Endothelial cell of umbilical vein (primary cell): ENCODE results near the gene DYNC2H1. TPM values are rescaled to one million over a fixed set of nuclear protein-coding genes. Genes with fewer than 3 reads are reported as not detected.

Experiments used
- BruUV-seq: library from RNA; stranded (reverse); fragments of 400-500 nt; replicated peaks from 2 replicates; lab custom pipeline; 2021; lab: Mats Ljungman, UMichigan
- CTCF ChIA-PET: fragments of 300-600, 350-600 bp; sonication (Branson Sonifier 250); formaldehyde crosslinking; loops from one replicate; lab custom pipeline; 2021; ENCODE audit warnings: antibody characterized with exemption, inconsistent platforms; lab: Charles Lee
- POLR2A ChIA-PET: fragments of 300-600, 350-600 bp; sonication (Branson Sonifier 250); formaldehyde crosslinking; loops from one replicate; lab custom pipeline; 2021; ENCODE audit warnings: antibody characterized with exemption, inconsistent platforms; lab: Charles Lee
- DNase-seq: peaks from one replicate; pipeline ENCODE4 v3.0.0-alpha.2; 2011; ENCODE audit warnings: low read depth, low spot score
- FAIRE-seq: peaks from 2 replicates; lab custom pipeline; 2011; peaks lifted over from hg19 to GRCh38; lab: Jason Lieb, UNC
- H2AFZ ChIP-seq: 2 replicates; pipeline ENCODE4 v1.6.0; 2012; ENCODE audit warnings: low read depth, low read length, control low read depth, inconsistent platforms
- H3K27ac ChIP-seq: 2 replicates; pipeline ENCODE4 v1.5.1; 2011; ENCODE audit warnings: low read depth, mild to moderate bottlenecking, control low read depth, low read length, moderate library complexity; ENCODE audit not compliant: insufficient read depth
- H3K27me3 ChIP-seq, 2 experiments: 2 replicates each; pipeline versions ENCODE4 v1.6.0 to v1.6.1; 2011; ENCODE audit warnings: low read length in 2 of 2, mixed read lengths in 1 of 2; ENCODE audit not compliant: control insufficient read depth in 2 of 2, insufficient read depth in 2 of 2
- H3K36me3 ChIP-seq, 2 experiments: 2 replicates in 1 of 2; 3 replicates in 1 of 2; pipeline ENCODE4 v1.5.1; 2011; ENCODE audit warnings: low read length in 2 of 2, mild to moderate bottlenecking in 1 of 2, moderate library complexity in 1 of 2; ENCODE audit not compliant: control insufficient read depth in 2 of 2, insufficient read depth in 2 of 2; ENCODE audit errors: extremely low read depth in 1 of 2
- H3K4me1 ChIP-seq: 3 replicates; pipeline ENCODE4 v1.5.1; 2011; ENCODE audit warnings: mild to moderate bottlenecking, low read length; ENCODE audit not compliant: control insufficient read depth, insufficient read depth; ENCODE audit errors: extremely low read depth
- H3K4me2 ChIP-seq: 2 replicates; pipeline ENCODE4 v1.6.1; 2011; ENCODE audit warnings: low read length, control low read depth, mixed read lengths; ENCODE audit not compliant: insufficient read depth
- H3K4me3 ChIP-seq, 3 experiments: fragments of 200-600 bp in 1 of 3; sonication (generic), shearing (Covaris generic) in 1 of 3; replicated peaks in 1 of 3; 2 replicates each; pipeline ENCODE4 v1.5.1; 2011 to 2016; ENCODE audit warnings: control low read depth in 3 of 3, low read length in 3 of 3, mild to moderate bottlenecking in 2 of 3, inconsistent platforms in 1 of 3, low read depth in 1 of 3, moderate library complexity in 1 of 3; ENCODE audit not compliant: insufficient read depth in 1 of 3
- H3K79me2 ChIP-seq: 2 replicates; pipeline ENCODE4 v1.6.0; 2012; ENCODE audit warnings: low read length, inconsistent platforms; ENCODE audit not compliant: control insufficient read depth, insufficient read depth
- H3K9ac ChIP-seq: replicated peaks from 2 replicates; pipeline ENCODE3; 2011; ENCODE audit warnings: low read length, control low read depth; ENCODE audit not compliant: insufficient read depth; ENCODE audit errors: extremely low read depth
- H3K9me1 ChIP-seq: replicated peaks from 3 replicates; pipeline ENCODE4 v1.6.0; 2011; ENCODE audit warnings: mild to moderate bottlenecking, low read length; ENCODE audit not compliant: control insufficient read depth, insufficient read depth; ENCODE audit errors: extremely low read depth
- H3K9me3 ChIP-seq: replicated peaks from 2 replicates; pipeline ENCODE4 v1.5.1; 2012; ENCODE audit warnings: low read length, inconsistent platforms; ENCODE audit not compliant: control insufficient read depth, insufficient read depth
- H4K20me1 ChIP-seq: replicated peaks from 2 replicates; pipeline ENCODE3; 2011; ENCODE audit warnings: mild to moderate bottlenecking, low read length; ENCODE audit not compliant: control insufficient read depth, insufficient read depth; ENCODE audit errors: extremely low read depth
- EZH2 ChIP-seq: IDR thresholded peaks from 2 replicates; pipeline ENCODE4 v1.6.1; 2012; ENCODE audit warnings: borderline replicate concordance, low read depth, mild to moderate bottlenecking, moderate library complexity, low read length, inconsistent platforms; ENCODE audit not compliant: severe bottlenecking
- FOS ChIP-seq: IDR thresholded peaks from 2 replicates; pipeline ENCODE4 v1.6.1; 2011; ENCODE audit warnings: mild to moderate bottlenecking, low read length, moderate library complexity, borderline replicate concordance; ENCODE audit not compliant: insufficient read depth
- GATA2 ChIP-seq: IDR thresholded peaks from 2 replicates; pipeline ENCODE4 v1.7.0; 2011; ENCODE audit warnings: low read depth, mild to moderate bottlenecking, moderate library complexity, mixed read lengths, low read length; ENCODE audit not compliant: insufficient read length, insufficient read depth
- JUN ChIP-seq: IDR thresholded peaks from 2 replicates; pipeline ENCODE4 v1.6.1; 2011; ENCODE audit warnings: borderline replicate concordance, low read depth; ENCODE audit not compliant: insufficient read length, insufficient read depth
- MYC ChIP-seq: IDR thresholded peaks from one replicate; pipeline ENCODE4 v1.6.1; 2011; ENCODE audit warnings: mild to moderate bottlenecking, low read depth, low read length
- POLR2A ChIP-seq: IDR thresholded peaks from 2 replicates; pipeline ENCODE4 v1.6.1; 2012; ENCODE audit warnings: low read depth, mild to moderate bottlenecking, control low read depth, low read length
- POLR2AphosphoS5 ChIP-seq: IDR thresholded peaks from 2 replicates; pipeline ENCODE4 v1.6.1; 2012; ENCODE audit warnings: low read depth, mild to moderate bottlenecking, control low read depth, low read length, moderate library complexity; ENCODE audit not compliant: insufficient read depth
- dilution Hi-C: fragments of 300-500 bp; cut with MboI; formaldehyde crosslinking; loops from one replicate; pipeline ENCODE4 v1.15.0; 2019; ENCODE audit warnings: low sequenced_read_pairs; ENCODE audit not compliant: extremely low pct_ligation_motif_present
- intact Hi-C: fragments of 100-400 bp; cut with micrococcal nuclease; formaldehyde crosslinking; loops from one replicate; pipeline ENCODE4 v1.10.0; 2022
- polyA plus RNA-seq, 4 experiments: library from polyadenylated mRNA; depleted of rRNA in 3 of 4; stranded (reverse) in 3 of 4; unstranded in 1 of 4; fragments of >200 nt; gene quantifications; 2 replicates each; pipeline versions ENCODE4 v1.2.1 to v1.2.3, GENCODE V29; 2011 to 2012; ENCODE audit warnings: missing spikeins in 1 of 4
- total RNA-seq: library from RNA; stranded (reverse); gene quantifications from 2 replicates; pipeline ENCODE4 v1.2.3, GENCODE V29; 2021
- TF ChIP-seq, protein P1 (sequence below), 2 donors: IDR thresholded peaks; 1 replicate in 1 of 2; 2 replicates in 1 of 2; pipeline ENCODE4 v1.5.1; 2011; ENCODE audit warnings: low read length in 2 of 2, mild to moderate bottlenecking in 2 of 2, moderate library complexity in 2 of 2, control low read depth in 1 of 2, inconsistent platforms in 1 of 2, low read depth in 1 of 2; ENCODE audit not compliant: insufficient read depth in 1 of 2; ENCODE audit errors: extremely low read depth in 1 of 2
- TF ChIP-seq, protein P2 (sequence below): IDR thresholded peaks from 2 replicates; pipeline ENCODE4 v1.6.1; 2011; ENCODE audit not compliant: insufficient read depth, insufficient read length

Gene DYNC2H1
- total and polyA plus RNA-seq, 2 donors (not counting 3 experiments of a cell fraction or from before 2014, with no cell fraction given), result 1.9 to 4.2 TPM

DNA sequence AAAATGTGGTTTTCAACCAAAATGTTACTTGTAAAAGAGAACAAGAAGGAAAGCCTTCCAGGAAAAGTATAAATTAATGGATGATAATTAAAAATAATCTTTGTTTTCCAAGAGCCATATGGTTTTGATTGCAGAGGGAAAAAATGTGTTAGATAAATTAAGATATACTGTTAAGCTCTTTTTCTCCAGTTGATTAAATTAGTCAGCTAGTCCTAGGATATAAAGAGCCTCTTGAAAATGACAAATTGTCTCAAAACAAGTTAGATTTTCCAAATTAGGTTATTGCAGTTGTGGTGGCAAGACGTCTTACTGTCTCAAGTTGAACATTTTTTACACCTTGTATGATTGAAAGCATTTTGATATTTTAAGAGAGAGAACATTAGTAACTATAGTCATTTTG lies 110.9 kb downstream of the DYNC2H1 start:
- H3K79me2 ChIP-seq, result no peaks in the 10 kb centered on the region
- H3K4me1 ChIP-seq, result no peaks in the 10 kb centered on the region
- intact Hi-C loops (no loop called here), dilution Hi-C loops (no loop called here)
- TF ChIP-seq JUN (no peak), GATA2 (no peak), POLR2A (no peak), POLR2AphosphoS5 (no peak), MYC (no peak), FOS (no peak), EZH2 (no peak)
- TF ChIP-seq, protein P1, sequence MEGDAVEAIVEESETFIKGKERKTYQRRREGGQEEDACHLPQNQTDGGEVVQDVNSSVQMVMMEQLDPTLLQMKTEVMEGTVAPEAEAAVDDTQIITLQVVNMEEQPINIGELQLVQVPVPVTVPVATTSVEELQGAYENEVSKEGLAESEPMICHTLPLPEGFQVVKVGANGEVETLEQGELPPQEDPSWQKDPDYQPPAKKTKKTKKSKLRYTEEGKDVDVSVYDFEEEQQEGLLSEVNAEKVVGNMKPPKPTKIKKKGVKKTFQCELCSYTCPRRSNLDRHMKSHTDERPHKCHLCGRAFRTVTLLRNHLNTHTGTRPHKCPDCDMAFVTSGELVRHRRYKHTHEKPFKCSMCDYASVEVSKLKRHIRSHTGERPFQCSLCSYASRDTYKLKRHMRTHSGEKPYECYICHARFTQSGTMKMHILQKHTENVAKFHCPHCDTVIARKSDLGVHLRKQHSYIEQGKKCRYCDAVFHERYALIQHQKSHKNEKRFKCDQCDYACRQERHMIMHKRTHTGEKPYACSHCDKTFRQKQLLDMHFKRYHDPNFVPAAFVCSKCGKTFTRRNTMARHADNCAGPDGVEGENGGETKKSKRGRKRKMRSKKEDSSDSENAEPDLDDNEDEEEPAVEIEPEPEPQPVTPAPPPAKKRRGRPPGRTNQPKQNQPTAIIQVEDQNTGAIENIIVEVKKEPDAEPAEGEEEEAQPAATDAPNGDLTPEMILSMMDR (IDR thresholded peaks at IDR 0.05; ENCODE audit: extremely low read depth in 1 of 2, insufficient read depth in 1 of 2, low read depth in 1 of 2, low read length in 2 of 2), result no peak
- TF ChIP-seq, protein P2, sequence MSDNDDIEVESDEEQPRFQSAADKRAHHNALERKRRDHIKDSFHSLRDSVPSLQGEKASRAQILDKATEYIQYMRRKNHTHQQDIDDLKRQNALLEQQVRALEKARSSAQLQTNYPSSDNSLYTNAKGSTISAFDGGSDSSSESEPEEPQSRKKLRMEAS, result no peak
- POLR2A ChIA-PET, result no interaction called here
- DNase-seq (no peak), FAIRE-seq (no peak)
- no peaks in the 10 kb centered on the region for H3K36me3 ChIP-seq
- no peaks in the 10 kb centered on the region for H3K9me1 ChIP-seq
- CTCF ChIA-PET, result no interaction called here
- H4K20me1 ChIP-seq, result no peaks in the 10 kb centered on the region
- H3K27ac ChIP-seq, result no peak overlapping the region
- H3K27me3 ChIP-seq, result no peaks in the 10 kb centered on the region
- H3K4me3 ChIP-seq, result no peak overlapping the region
- no peaks in the 10 kb centered on the region for H3K9me3 ChIP-seq
- H3K9ac ChIP-seq, result no peak overlapping the region
- H2AFZ ChIP-seq, result no peak overlapping the region
- no peak overlapping the region for H3K4me2 ChIP-seq
- BruUV-seq, result no TSS peak
